ENCODE measurements around the gene PHKB. TPM values are rescaled to one million over a fixed set of nuclear protein-coding genes. Genes with fewer than 3 reads are reported as not detected.
A peak's percentile ranks its signal among the peaks of the same experiment; 100 is the strongest.
"Not testable (repeated sequence)": the region's sequence is repeated elsewhere in the genome, so short reads cannot be mapped to it uniquely, and the experiment has no call there.

PHKB gene
- polyA plus RNA-seq, 4 donors, result 77.7 to 89.0 (median 83.2) TPM

DNA sequence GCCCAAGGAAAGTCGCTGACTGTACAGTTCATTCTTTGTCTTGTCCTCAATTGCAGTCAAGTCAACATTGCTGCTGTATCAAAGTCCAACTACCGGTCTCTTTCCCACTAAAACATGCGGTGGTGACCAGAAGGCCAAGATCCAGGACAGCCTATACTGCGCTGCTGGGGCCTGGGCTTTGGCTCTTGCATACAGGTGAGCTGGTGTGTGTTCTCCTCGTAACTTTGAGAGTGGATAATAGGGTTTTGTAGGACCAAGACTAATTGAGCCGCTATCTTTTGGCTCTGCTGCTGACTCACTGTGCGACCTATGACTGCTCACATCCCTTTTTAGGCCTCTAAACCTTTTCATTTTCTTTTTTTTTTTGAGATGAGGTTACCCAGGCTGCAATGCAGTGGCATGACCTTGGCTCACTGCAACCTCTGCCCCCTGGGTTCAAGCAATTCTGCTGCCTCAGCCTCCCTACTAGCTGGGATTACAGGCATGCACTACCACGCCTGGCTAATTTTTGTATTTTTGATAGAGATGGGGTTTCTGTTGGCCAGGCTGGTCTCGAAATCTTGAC is 38.7 kb downstream of the PHKB start:
- no peak for DNase-seq (ENCODE audit: low read depth in 4 of 4, low spot score in 3 of 4)

DNA sequence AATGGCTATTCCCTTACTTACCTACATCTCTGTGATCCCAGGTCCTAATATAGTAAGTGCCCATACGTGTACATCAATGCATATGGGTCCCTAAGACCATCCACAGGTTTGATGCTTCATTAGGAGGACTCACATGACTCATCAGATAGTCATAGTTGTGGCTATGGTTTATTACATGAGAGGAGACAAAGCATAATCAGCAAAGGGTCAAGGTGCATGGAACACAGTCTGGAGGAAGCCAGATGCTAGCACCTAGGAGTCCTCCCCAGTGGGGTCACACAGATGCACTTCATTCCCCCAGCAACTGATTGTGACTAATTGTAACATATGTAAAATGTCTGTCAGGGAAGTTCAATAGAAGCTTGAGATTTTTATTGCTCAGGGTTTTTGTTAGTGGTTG is 42.8 kb downstream of the PHKB start:
- DNase-seq (ENCODE audit: low read depth in 4 of 4, low spot score in 3 of 4), result no peak

DNA sequence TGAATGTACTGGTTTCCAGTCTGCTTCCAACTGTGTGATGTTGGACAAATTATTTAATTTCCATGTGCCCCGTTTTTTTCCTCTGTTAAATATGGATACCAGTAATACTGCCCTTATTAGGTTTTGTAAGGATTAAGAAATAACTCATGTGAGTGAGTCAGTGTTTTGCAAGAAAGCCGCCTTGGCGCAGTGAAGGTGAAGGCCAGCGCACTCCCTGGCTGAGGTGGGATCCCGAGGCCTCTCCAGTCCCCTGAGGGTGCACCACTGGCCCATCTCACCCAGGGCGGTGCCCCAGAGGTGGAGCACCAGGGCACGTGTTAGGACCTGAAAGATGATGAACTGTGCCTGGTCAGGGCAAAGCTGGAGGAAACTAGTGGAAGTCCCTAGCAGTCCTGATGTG is 43.5 kb downstream of the PHKB start:
- DNase-seq (ENCODE audit: low read depth in 4 of 4, low spot score in 3 of 4), result no peak

DNA sequence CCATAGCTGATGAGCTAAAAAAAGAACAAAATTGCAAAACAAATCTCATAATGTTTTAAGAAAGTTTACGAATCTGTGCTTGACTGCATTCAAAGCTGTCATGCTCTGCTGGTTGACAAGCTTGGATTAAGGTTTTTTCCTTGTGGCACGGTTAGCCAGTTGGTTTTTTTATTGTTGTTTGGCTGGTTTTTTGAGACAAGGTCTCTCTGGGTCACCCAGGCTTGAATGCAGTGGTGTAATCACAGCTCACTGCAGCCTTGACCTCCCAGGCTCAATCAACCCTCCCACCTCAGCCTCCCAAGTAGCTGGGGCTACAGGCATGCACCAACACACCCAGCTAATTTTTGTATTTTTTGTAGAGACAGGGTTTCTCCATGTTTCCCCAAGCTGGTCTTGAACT is 45.7 kb downstream of the PHKB start:
- DNase-seq (ENCODE audit: low read depth in 4 of 4, low spot score in 3 of 4), result peak in 1 of 4 donors; percentile 21

DNA sequence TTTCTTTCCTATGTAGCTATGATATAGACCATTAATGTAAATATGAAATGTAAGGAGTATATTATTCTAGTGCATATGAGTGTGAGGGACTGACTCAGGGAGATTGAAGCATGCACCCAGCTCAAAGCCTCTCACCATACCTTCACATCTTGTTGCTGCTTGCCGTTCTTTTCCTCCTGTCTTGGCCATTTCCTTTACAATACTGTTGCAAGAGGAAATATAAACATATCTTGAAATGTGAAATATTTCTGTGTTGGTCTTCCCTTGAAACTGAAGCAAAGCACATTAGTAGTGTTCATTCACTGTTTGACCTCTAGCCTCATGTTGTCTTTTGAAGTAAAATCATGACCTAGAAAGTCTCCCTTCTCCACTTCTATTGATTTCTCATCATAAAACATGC is 46.6 kb downstream of the PHKB start:
- no peak for DNase-seq (ENCODE audit: low read depth in 4 of 4, low spot score in 3 of 4)

DNA sequence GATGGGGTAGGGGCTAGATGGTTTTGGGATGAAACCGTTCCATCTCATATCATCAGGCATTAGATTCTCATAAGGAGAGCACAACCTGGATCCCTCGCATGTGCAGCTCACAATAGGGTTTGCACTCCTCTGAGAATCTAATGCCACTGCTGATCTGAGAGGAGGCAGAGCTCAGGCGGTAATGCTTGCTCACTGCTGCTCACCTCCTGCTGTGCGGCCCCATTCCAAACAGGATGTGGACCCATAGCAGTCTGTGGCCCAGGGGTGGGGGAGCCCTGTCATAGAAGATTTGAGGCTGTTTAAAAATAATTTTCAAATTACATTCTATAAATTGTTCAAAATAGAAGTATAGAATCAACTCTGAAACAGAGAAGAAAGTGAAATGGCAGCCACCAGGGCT is 50.8 kb downstream of the PHKB start:
- no peak for DNase-seq (ENCODE audit: low read depth in 4 of 4, low spot score in 3 of 4)

DNA sequence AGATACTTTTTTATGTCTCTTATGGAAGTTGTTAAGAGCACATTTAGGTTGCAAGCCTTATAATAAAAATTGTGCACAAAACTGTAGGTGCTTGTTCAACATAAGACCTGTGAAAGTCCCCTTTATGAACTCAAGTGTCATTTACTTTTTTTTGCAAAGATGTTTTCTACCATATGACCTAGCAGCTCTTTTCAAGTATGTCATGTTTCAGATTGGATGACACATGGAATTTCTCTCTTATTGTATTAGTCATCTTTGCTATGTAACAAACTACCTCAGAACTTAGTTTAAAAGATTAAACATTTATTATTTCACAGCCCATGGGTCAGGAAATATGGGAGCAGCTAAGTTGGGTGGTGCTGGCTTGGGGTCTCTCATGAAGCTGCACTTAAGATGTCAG is 57.9 kb downstream of the PHKB start:
- no peak for DNase-seq (ENCODE audit: low read depth in 4 of 4, low spot score in 3 of 4)

DNA sequence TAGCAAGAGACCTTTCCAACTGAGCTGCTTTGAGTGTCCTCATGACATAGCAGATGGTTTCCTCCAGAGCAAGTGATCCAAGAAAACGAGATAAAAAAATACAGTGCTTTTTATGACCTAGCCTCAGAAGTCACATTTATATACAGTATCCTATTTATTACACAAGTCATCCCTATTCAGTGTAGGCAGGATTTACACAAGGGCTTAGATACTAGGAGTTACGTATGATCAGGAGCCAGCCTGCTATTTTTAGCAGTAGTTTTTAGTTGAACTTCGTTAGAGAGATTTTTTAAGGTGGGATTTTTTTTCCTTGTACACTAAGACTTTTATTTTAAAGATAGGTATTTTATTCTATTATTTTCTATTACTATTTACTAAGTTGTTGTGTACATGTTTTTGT is 58.4 kb downstream of the PHKB start:
- no peak for DNase-seq (ENCODE audit: low read depth in 4 of 4, low spot score in 3 of 4)

DNA sequence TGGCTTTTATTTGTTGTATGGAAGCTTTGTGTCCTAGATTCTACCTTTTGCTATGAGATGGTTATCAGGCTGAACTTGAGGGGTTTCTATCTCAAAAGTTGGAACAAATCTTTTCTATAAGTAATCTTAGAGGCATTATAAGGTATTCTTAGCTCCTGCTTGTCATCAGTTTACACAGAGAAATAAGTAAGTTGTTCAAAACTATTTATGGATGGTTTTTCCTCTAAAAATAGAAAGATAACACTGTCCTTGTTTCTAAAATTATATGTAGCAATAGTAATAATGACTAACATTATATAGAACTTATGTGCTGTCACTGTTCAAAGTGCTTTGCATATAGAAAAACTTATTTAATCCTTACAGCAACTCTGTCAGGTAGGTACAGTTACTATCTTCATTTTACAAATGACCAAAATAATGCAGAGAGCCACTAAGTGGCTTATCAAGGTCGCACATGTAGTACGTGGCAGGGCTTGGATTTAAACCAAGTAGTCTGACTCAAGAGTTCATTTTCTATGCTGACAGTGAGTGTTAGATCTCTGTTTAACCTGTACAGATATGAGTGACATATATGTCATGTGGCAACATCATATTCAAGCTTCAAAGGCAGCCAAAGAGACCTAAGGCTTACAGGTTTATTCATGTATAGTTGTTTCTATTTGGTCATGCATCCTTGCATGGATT is 59.0 kb downstream of the PHKB start:
- DNase-seq (ENCODE audit: low read depth in 4 of 4, low spot score in 3 of 4), result no peak

DNA sequence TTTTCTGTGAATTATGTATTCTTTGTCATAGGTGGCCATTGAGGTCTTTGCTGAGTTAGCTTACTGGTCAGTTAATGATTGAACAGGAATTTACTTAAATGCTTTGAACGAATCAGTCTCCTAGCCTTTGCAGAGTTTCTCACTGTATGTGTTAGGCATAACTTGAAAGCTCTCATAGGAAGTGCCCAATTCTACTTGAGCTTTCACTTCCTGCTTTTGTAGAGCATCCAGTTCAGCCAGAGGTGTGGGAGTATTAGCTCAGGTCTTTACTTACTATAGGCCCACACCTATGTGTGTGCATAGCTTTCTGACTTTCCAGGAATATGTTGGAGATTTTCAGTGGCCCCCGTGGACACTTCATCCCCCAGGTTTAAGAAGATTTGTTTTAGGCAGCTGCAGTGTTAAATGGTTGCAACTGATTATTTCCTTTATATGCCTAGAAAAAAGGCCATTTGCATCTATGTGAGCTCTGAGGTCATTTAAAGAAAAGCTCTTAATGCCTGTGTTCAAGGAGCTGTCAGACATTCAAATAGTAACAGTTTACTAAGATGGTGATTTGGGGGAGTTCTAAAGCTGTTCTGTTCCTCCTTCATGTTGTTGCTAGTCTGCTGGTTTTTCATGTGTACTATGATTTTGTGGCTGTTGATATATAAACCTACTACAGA is 62.3 kb downstream of the PHKB start:
- DNase-seq (ENCODE audit: low read depth in 4 of 4, low spot score in 3 of 4), result no peak

DNA sequence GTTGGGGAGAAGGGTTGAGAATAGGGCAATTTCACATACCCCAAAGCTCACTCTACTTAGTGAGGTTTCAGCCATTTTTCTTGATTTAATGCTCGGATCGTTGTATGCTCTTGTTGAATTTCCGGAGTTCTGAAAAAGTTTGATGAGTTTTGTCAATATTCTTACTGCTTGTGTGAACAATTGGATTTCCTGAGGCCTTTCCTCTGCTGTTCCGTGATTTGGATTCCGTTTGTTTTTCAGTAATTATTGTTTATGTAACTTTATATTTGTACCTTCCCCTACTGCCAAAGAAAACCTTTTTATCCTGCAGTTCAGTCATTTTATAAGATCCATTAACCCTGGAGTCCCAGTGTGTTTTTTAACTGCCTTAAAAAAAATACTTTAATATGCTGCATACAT is 62.9 kb downstream of the PHKB start:
- no peak for DNase-seq (ENCODE audit: low read depth in 4 of 4, low spot score in 3 of 4)

DNA sequence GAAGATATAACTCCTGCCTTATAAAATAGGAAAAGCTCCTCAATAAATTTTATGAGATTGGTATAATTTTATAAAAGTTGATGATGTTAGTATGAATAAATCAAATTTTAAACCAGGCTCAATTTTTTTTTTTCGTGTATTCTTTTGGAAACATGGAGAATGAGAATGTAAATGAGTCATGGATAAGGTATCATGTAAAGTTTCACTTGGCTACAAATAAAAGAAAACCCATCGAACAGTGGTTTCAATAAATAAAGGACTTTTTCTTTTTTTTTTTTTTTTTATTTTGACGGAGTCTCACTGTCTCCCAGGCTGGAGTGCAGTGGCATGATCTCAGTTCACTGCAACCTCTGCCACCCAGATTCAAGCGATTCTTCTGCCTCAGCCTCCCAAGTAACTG is 67.3 kb downstream of the PHKB start:
- no peak for DNase-seq (ENCODE audit: low read depth in 4 of 4, low spot score in 3 of 4)

DNA sequence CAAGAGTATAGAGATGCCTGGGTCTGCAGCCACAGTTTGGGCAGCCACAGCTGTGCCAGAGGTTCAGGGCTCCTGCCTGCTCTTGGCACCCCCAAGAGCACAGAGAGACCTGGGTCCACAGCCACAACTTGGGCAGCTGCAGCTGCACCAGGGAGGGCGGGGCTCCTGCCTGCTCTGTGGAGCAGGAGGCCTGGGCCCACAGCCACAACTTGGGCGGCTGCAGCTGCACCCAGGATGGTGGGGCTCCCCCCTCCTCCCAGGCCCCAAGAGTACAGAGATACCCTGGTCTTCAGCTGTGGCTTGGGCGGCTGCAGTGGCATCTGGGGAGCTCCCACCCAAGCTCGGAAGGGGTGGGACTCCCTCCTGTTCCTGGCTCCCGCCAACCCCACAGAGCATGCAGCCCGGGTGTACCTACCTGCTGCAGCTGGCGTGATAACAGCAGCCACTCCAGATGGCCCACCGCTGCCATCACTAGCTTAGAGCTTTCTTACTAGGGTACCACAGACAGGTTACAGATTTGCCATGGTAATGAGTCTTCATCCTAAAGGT is 72.7 kb downstream of the PHKB start:
- DNase-seq (ENCODE audit: low read depth in 4 of 4, low spot score in 3 of 4), result no peak

DNA sequence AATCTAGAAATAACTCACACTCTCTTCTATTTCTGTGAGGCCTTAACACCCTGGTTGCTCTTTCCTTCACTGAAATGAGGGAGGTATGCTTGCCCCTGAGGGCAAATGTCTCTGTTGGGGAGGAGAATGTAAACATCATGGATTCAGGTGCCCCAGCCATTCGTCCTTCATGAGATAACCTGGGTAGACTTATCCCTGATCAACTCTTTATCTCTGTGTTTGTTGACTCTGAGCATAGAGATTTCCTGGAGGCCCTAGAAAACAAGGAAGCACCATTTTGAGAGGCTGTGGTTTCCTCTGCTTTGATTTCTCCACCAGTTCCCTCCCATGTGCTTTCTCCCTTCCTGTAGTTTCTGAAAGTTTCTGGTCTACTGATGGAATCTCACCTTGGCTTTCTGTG is 77.3 kb downstream of the PHKB start:
- no peak for DNase-seq (ENCODE audit: low read depth in 4 of 4, low spot score in 3 of 4)

DNA sequence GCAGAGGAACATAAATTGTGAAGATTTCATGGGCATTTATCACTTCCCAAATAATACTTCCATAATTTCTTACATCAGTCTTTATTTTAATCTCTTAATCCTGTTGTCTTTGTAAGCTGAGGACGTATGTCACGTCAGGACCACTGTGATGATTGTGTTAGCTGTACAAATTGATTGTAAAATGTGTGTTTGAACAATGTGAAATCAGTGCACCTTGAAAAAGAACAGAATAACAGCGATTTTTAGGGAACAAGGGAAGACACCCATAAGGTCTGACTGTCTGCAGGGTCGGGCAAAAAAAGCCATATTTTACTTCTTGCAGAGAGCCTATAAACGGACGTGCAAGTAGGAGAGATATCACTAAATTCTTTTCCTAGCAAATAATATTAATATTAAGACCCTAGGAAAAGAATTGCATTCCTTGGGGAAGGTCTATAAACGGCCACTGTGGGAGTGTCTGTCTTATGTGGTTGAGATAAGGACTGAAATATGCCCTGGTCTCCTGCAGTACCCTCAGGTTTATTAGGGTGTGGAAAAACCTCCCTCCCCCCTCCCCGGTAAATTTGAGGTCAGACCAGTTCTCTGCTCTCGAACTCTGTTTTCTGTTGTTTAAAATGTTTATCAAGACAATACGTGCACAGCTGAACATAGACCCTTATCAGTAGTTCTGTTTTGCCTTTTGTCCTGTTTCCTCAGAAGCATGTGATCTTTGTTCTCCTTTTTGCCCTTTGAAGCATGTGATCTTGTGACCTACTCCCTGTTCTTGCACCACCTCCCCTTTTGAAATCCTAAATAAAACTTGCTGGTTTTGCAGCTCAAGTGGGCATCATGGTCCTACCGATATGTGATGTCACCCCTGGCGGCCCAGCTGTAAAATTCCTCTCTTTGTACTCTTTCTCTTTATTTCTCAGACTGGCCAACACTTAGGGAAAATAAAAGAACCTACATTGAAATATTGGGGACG is 78.9 kb downstream of the PHKB start:
- not testable (repeated sequence) for DNase-seq (ENCODE audit: low read depth in 4 of 4, low spot score in 3 of 4)

DNA sequence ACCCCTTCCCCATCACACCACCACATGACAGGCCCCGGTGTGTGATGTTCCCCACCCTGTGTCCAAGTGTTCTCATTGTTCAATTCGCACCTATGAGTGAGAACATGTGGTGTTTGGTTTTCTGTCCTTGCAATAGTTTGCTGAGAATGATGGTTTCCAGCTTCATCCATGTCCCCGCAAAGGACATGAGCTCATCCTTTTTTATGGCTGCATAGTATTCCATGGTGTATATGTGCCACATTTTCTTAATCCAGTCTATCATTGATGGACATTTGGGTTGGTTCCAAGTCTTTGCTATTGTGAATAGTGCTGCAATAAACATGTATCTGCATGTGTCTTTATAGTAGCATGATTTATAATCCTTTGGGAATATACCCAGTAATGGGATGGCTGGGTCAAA is 80.0 kb downstream of the PHKB start:
- not testable (repeated sequence) for DNase-seq (ENCODE audit: low read depth in 4 of 4, low spot score in 3 of 4)

DNA sequence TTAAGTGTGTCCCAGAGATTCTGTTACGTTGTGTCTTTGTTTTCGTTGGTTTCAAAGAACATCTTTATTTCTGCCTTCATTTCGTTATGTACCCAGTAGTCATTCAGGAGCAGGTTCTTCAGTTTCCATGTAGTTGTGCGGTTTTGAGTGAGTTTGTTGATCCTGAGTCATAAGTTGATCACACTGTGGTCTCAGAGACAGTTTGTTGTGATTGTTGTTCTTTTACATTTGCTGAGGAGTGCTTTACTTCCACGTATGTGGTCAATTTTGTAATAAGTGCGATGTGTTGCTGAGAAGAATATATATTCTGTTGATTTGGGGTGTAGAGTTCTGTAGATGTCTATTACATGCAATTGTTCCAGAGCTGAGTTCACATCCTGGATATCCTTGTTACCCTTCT is 83.1 kb downstream of the PHKB start:
- not testable (repeated sequence) for DNase-seq (ENCODE audit: low read depth in 4 of 4, low spot score in 3 of 4)

DNA sequence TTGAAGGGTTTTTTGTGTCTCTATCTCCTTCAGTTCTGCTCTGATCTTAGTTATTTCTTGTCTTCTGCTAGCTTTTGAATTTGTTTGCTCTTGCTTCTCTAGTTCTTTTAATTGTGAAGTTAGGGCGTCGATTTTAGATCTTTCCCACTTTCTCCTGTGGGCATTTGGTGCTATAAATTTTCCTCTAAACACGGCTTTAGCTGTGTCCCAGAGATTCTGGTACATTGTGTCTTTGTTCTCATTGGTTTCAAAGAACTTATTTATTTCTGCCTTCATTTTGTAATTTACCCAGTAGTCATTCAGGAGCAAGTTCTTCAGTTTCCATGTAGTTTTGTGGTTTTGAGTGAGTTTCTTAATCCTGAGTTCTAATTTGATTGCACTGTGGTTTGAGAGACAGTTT is 90.1 kb downstream of the PHKB start:
- not testable (repeated sequence) for DNase-seq (ENCODE audit: low read depth in 4 of 4, low spot score in 3 of 4)

DNA sequence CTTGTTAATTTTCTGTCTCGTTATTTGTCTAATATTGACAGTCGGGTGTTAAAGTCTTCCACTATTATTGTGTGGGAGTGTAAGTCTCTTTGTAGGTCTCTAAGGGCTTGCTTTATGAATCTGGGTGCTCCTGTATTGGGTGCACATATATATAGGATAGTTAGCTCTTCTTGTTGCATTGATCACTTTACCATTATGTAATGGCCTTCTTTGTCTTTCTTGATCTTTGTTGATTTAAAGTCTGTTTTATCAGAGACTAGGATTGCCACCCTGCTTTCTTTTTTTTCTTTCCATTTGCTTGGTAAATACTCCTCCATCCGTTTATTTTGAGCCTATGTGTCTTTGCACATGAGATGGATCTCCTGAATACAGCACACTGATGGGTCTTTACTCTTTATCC is 90.6 kb downstream of the PHKB start:
- not testable (repeated sequence) for DNase-seq (ENCODE audit: low read depth in 4 of 4, low spot score in 3 of 4)

DNA sequence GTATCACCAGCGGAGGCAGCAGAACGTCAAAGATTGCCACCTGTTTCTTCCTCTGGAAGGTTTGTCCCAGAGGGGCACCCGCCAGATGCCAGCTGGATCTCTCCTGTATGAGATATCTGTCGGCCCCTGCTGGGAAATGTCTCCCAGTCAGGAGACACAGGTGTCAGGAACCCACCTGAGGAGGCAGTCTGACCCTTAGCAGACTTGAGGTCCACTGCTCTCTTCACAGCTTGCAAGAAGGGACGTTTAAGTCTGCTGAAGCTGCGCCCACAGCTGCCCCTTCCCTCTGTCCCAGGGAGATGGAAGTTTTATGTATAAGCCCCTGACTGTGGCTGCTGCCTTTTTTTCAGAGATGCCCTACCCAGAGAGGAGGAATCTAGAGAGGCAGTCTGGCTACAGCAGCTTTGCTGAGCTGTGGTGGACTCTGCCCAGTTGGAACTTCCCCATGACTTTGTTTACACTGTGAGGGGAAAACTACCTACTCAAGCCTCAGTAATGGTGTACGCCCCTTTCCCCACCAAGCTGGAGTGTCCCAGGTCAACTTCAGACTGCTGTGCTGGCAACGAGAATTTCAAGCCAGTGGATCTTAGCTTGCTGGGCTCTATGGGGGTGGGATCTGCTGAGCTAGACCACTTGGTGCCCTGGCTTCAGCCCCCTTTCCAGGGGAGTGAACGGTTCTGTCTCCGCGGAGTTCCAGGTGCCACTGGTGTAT is 92.9 kb downstream of the PHKB start:
- DNase-seq (ENCODE audit: low read depth in 4 of 4, low spot score in 3 of 4), result no peak
